CD4-positive, CD25-positive, alpha-beta regulatory T cell (primary cell): ENCODE measurements around the gene DROSHA. TPM values are rescaled to one million over a fixed set of nuclear protein-coding genes. Genes with fewer than 3 reads are reported as not detected.

Source experiments
- ATAC-seq, 2 donors: fragments of 150-1000 bp; cut with Tn5 transposase; one replicate each; pipeline ENCODE4 v1.10.0; 2021; ENCODE audit warnings: low read depth in 2 of 2, moderate number of reproducible peaks in 2 of 2, moderate library complexity in 1 of 2
- DNase-seq, 3 donors: peaks; one replicate each; pipeline versions ENCODE4 v3.0.0 to v3.0.0-alpha.2; 2012 to 2022; ENCODE audit warnings: mixed read lengths in 1 of 3
- H3K27ac ChIP-seq: one replicate; pipeline ENCODE4 v1.7.0; 2013; ENCODE audit warnings: mild to moderate bottlenecking, low read length; ENCODE audit not compliant: insufficient read depth, poor library complexity, severe bottlenecking
- H3K27me3 ChIP-seq: one replicate; pipeline ENCODE4 v1.7.0; 2013; ENCODE audit warnings: low read length; ENCODE audit not compliant: control insufficient read depth, insufficient read depth
- H3K36me3 ChIP-seq: one replicate; pipeline ENCODE4 v1.7.0; 2013; ENCODE audit warnings: mild to moderate bottlenecking, low read length, moderate library complexity; ENCODE audit not compliant: control insufficient read depth, insufficient read depth
- H3K4me1 ChIP-seq: 2 replicates; pipeline ENCODE4 v1.7.0; 2013; ENCODE audit warnings: mild to moderate bottlenecking, low read length; ENCODE audit not compliant: insufficient read depth, control insufficient read depth, poor library complexity, severe bottlenecking
- H3K4me3 ChIP-seq: one replicate; pipeline ENCODE4 v1.7.0; 2013; ENCODE audit warnings: low read depth, mild to moderate bottlenecking, low read length, moderate library complexity
- H3K9me3 ChIP-seq, 2 experiments: 1 replicate in 1 of 2; 2 replicates in 1 of 2; pipeline ENCODE4 v1.7.0; 2013; ENCODE audit warnings: low read length in 2 of 2, mild to moderate bottlenecking in 1 of 2, moderate library complexity in 1 of 2; ENCODE audit not compliant: control insufficient read depth in 2 of 2
- H3K27ac Mint-ChIP-seq, 3 donors: one replicate each; pipeline ENCODE4 v1.8.0; 2020 to 2022; ENCODE audit warnings: mild to moderate bottlenecking in 3 of 3, mixed read lengths in 3 of 3, moderate library complexity in 2 of 3
- H3K27me3 Mint-ChIP-seq: one replicate; pipeline ENCODE4 v1.8.0; 2022; ENCODE audit warnings: mild to moderate bottlenecking, mixed read lengths
- H3K36me3 Mint-ChIP-seq: one replicate; pipeline ENCODE4 v1.8.0; 2020; ENCODE audit warnings: mixed read lengths
- H3K4me1 Mint-ChIP-seq, 4 donors: one replicate each; pipeline ENCODE4 v1.8.0; 2020 to 2022; ENCODE audit warnings: mixed read lengths in 4 of 4, mild to moderate bottlenecking in 1 of 4
- H3K4me3 Mint-ChIP-seq, 4 donors: one replicate each; pipeline ENCODE4 v1.8.0; 2020 to 2022; ENCODE audit warnings: mild to moderate bottlenecking in 4 of 4, mixed read lengths in 4 of 4, moderate library complexity in 3 of 4
- H3K9me3 Mint-ChIP-seq, 7 donors: one replicate each; pipeline ENCODE4 v1.8.0; 2020 to 2022; ENCODE audit warnings: mixed read lengths in 7 of 7, mild to moderate bottlenecking in 3 of 7, moderate library complexity in 2 of 7
- polyA plus RNA-seq, 4 donors: library from polyadenylated mRNA; unstranded; fragments of 300-500 nt; fragmentation: Illumina TruSeq; gene quantifications; one replicate each; pipeline ENCODE4 v1.2.3, GENCODE V29; 2021
- total RNA-seq: library from RNA; stranded (reverse); gene quantifications from one replicate; pipeline ENCODE4 v1.2.3, GENCODE V29; 2022

The DROSHA gene
- total and polyA plus RNA-seq, 5 donors from 2014 or later: 14.2 to 57.6 (median 17.0) TPM

DNA sequence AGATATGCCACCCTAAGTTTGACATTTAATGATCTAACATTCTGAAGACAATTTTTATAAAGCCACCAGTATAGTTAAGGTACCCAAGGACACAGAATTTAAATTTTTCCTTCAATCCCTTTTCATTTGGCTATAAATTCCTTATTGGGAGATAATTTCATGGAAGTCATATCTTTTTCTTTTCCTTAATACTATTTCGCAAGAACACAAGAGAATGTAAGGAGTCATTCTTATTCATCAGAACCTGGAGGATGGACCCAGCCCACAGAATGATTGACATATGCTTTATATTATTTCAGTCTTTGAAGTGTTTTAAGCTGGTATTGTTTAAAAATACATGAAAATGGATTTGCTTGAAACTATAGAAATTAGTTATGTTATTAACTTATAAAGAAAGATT lies 79.6 kb downstream of the DROSHA start:
- H3K4me3 ChIP-seq: no peak overlapping the region
- Mint-ChIP-seq H3K4me3 (no peak overlapping the region), H3K9me3 (peaks cover 0 to 13% (median 10%) of the 10 kb centered on the region in 7 donors), H3K4me1 (peaks cover 0 to 19% (median 2%) of the 10 kb centered on the region in 4 donors), H3K36me3 (peaks cover 62% of the 10 kb centered on the region), H3K27ac (no peak overlapping the region), H3K27me3 (peaks cover 4% of the 10 kb centered on the region)
- H3K9me3 ChIP-seq: peaks cover 4 to 10% of the 10 kb centered on the region in 2 experiments
- no peak overlapping the region for H3K27ac ChIP-seq
- H3K27me3 ChIP-seq: no peaks in the 10 kb centered on the region
- no peak for ATAC-seq
- H3K4me1 ChIP-seq: no peaks in the 10 kb centered on the region
- peaks cover 55% of the 10 kb centered on the region for H3K36me3 ChIP-seq
- no peak for DNase-seq

GRCh38 chr5:31449962-31450361 lies 81.9 kb downstream of the DROSHA start:
- peaks cover 0 to 5% (median under 1%) of the 10 kb centered on the region in 7 donors for H3K9me3 Mint-ChIP-seq
- no peak overlapping the region for H3K4me3 Mint-ChIP-seq
- H3K4me3 ChIP-seq: no peak overlapping the region
- H3K27ac Mint-ChIP-seq: no peak overlapping the region
- H3K9me3 ChIP-seq: no peaks in the 10 kb centered on the region
- ATAC-seq (no peak), DNase-seq (no peak)
- no peaks in the 10 kb centered on the region for H3K27me3 ChIP-seq
- no peaks in the 10 kb centered on the region for H3K4me1 ChIP-seq
- peaks cover 4% of the 10 kb centered on the region for H3K27me3 Mint-ChIP-seq
- peaks cover 44% of the 10 kb centered on the region for H3K36me3 ChIP-seq
- H3K4me1 Mint-ChIP-seq: peaks cover 0 to 14% (median 5%) of the 10 kb centered on the region in 4 donors
- H3K36me3 Mint-ChIP-seq: peaks cover 64% of the 10 kb centered on the region
- no peak overlapping the region for H3K27ac ChIP-seq

DNA sequence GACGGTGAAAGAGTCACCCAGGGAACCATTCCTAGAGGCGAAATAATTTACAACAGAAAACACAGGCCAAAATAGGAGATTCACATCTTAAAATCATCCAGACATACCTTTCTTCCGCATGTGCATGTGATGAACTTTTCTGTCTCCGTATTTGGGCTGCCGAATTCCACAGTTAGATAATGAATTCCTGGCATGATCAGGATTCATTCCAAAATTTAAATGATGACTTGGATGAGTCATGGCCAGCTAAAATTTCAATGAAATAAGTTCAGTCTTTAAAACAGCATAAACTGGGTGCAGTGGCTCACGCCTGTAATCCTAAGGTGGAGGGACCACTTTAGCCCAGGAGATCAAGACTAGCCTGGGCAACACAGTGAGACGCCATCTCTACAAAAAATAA lies 82.7 kb downstream of the DROSHA start:
- Histone ChIP-seq H3K9me3 (no peaks in the 10 kb centered on the region), H3K36me3 (peaks cover 45% of the 10 kb centered on the region), H3K27me3 (no peaks in the 10 kb centered on the region), H3K27ac (no peak overlapping the region), H3K4me1 (no peaks in the 10 kb centered on the region), H3K4me3 (no peak overlapping the region)
- Mint-ChIP-seq H3K36me3 (peaks cover 70% of the 10 kb centered on the region), H3K4me3 (no peak overlapping the region), H3K4me1 (peaks cover 0 to 13% (median 5%) of the 10 kb centered on the region in 4 donors), H3K27ac (no peak overlapping the region), H3K9me3 (peaks cover 0 to 3% (median 0%) of the 10 kb centered on the region in 7 donors), H3K27me3 (peaks cover 4% of the 10 kb centered on the region)
- no peak for ATAC-seq
- no peak for DNase-seq

DNA sequence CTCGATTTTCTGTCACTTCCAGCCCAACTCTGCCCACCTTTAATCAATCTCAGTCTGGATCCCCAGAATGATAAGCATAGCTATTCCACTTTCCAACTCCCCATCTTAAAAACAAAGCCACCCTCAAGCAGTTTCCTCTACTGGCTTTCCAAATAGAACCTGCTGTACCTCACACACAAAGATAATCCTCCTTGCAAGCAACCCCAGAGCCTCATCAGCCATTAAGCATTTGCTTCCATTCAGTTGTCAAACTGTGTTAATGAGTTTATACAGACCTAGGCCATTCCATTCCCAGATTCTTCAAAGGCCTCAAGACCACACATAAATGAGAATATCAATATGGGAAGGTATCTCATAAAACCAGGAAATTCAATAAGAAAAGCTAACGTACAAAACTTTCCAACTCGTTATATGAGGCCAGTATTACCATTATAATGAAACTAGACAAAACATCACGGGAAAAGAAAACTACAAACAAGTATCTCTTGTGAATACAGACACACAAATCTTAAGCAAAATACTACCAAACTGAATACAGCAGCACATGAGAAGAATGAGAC lies 86.8 kb downstream of the DROSHA start:
- H3K9me3 ChIP-seq: no peaks in the 10 kb centered on the region
- H3K27ac Mint-ChIP-seq: no peak overlapping the region
- H3K27me3 Mint-ChIP-seq: no peaks in the 10 kb centered on the region
- H3K36me3 Mint-ChIP-seq: peaks cover 68% of the 10 kb centered on the region
- H3K4me3 Mint-ChIP-seq: no peak overlapping the region
- H3K4me1 Mint-ChIP-seq: peaks cover 0 to 13% (median 9%) of the 10 kb centered on the region in 4 donors
- ATAC-seq (no peak), DNase-seq (no peak)
- H3K27ac ChIP-seq: no peak overlapping the region
- H3K36me3 ChIP-seq: peaks cover 39% of the 10 kb centered on the region
- H3K27me3 ChIP-seq: no peaks in the 10 kb centered on the region
- H3K4me3 ChIP-seq: no peak overlapping the region
- no peaks in the 10 kb centered on the region for H3K4me1 ChIP-seq
- no peaks in the 10 kb centered on the region for H3K9me3 Mint-ChIP-seq

- Histone ChIP-seq H3K4me1 (no peaks in the 10 kb centered on the region), H3K27me3 (no peaks in the 10 kb centered on the region), H3K9me3 (no peaks in the 10 kb centered on the region), H3K36me3 (peaks cover 31% of the 10 kb centered on the region), H3K27ac (no peak overlapping the region), H3K4me3 (no peak overlapping the region)
- Mint-ChIP-seq H3K4me3 (no peak overlapping the region), H3K4me1 (peaks cover 0 to 20% (median 9%) of the 10 kb centered on the region in 4 donors), H3K27ac (no peak overlapping the region), H3K27me3 (no peaks in the 10 kb centered on the region), H3K36me3 (peaks cover 73% of the 10 kb centered on the region), H3K9me3 (no peaks in the 10 kb centered on the region)
- DNase-seq: no peak
- ATAC-seq: no peak
These were observed 88.3 kb downstream of the DROSHA start for GRCh38 chr5:31443572-31443971.

DNA sequence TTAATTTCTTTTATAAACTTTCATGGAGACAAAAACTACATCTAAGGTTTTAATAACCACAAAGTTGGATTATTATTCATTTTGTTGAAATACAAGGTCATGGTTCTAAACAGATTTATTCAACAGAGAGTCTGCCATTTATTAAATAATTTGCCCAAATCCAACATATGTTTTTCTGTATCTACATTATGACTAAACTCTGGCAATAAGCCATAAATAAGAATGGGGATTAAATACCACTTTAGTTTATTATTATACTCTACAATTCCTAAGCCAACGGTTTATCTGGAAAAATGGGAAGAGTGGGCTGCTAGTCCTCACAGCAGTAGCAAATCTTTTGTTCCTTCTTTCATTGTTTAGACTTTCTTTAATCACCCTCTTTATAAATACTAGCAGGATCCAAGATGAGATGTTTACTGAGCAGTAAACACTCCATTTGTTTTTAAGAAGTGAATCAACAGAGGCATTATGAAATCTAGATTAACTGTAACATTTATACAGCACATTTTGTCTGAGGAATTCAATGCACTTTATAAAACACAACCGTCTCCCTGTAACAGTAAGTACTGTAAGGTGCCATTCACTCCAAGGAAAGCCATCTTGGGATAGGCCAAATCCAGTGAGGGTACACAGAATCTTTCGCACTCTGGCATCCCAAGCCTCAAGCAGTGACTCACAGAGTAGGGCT lies 89.7 kb downstream of the DROSHA start:
- DNase-seq (no peak), ATAC-seq (no peak)
- H3K27ac Mint-ChIP-seq: no peak overlapping the region
- H3K9me3 Mint-ChIP-seq: no peaks in the 10 kb centered on the region
- H3K4me3 Mint-ChIP-seq: no peak overlapping the region
- no peaks in the 10 kb centered on the region for H3K4me1 ChIP-seq
- no peaks in the 10 kb centered on the region for H3K27me3 Mint-ChIP-seq
- no peaks in the 10 kb centered on the region for H3K27me3 ChIP-seq
- H3K4me1 Mint-ChIP-seq: peaks cover 0 to 20% (median 6%) of the 10 kb centered on the region in 4 donors
- no peaks in the 10 kb centered on the region for H3K9me3 ChIP-seq
- no peak overlapping the region for H3K27ac ChIP-seq
- H3K36me3 Mint-ChIP-seq: peaks cover 72% of the 10 kb centered on the region
- peaks cover 25% of the 10 kb centered on the region for H3K36me3 ChIP-seq
- no peak overlapping the region for H3K4me3 ChIP-seq

DNA sequence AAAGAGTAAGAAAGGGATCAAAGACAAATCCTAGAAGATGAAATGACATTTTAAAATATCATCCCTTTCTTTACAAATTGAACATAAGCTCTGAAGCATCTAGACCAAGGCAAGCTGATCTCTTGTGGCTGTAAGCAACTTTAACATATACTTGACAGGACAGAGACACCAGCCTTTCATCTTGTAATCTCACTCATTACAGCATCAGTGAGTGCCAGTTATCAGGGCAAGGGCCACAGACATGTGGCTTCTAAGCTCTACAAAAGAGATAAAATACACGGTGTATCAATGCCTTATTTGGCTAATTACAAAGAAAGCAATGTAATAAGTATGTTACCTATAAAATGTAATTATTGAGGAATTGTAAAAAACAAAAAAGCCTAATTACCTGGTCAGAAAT lies 95.0 kb downstream of the DROSHA start:
- Mint-ChIP-seq H3K4me1 (peaks cover 0 to 11% (median 5%) of the 10 kb centered on the region in 4 donors), H3K9me3 (no peaks in the 10 kb centered on the region), H3K27ac (no peak overlapping the region), H3K27me3 (no peaks in the 10 kb centered on the region), H3K4me3 (no peak overlapping the region), H3K36me3 (peaks cover 69% of the 10 kb centered on the region)
- Histone ChIP-seq H3K4me3 (no peak overlapping the region), H3K4me1 (no peaks in the 10 kb centered on the region), H3K27ac (no peak overlapping the region), H3K36me3 (peaks cover 37% of the 10 kb centered on the region), H3K9me3 (no peaks in the 10 kb centered on the region), H3K27me3 (no peaks in the 10 kb centered on the region)
- ATAC-seq: no peak
- no peak for DNase-seq

DNA sequence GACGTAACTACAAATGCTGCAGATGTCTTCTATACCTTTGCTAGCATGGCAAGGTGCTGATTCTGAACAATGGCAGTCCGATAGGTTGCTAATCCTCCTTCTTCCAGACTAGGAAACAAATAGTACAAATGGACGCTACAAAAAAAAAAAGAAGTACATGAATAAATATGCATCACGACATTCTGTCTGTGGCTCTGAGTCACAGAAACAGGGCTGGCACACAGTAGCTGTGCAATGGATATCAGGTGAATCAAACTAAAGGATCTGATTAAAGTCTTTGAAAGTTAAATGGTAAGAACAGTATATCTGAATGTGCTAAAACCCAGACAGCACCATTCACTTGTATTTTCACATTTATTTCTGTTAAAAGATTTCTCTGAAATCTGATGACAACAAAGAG lies 96.2 kb downstream of the DROSHA start:
- Histone ChIP-seq H3K36me3 (peaks cover 43% of the 10 kb centered on the region), H3K4me1 (no peaks in the 10 kb centered on the region), H3K27me3 (no peaks in the 10 kb centered on the region), H3K4me3 (no peak overlapping the region), H3K9me3 (no peaks in the 10 kb centered on the region), H3K27ac (no peak overlapping the region)
- no peaks in the 10 kb centered on the region for H3K9me3 Mint-ChIP-seq
- peaks cover 70% of the 10 kb centered on the region for H3K36me3 Mint-ChIP-seq
- H3K27me3 Mint-ChIP-seq: no peaks in the 10 kb centered on the region
- DNase-seq (no peak), ATAC-seq (no peak)
- peak overlapping the region in 1 of 3 donors; percentile 35 for H3K27ac Mint-ChIP-seq
- no peak overlapping the region for H3K4me3 Mint-ChIP-seq
- H3K4me1 Mint-ChIP-seq: peaks cover 0 to 12% (median 1%) of the 10 kb centered on the region in 4 donors
